ENCODE data around the gene AGPAT4. TPM values are rescaled to one million over a fixed set of nuclear protein-coding genes. Genes with fewer than 3 reads are reported as not detected.
A peak's percentile ranks its signal among the peaks of the same experiment; 100 is the strongest.

Gene AGPAT4
- total and polyA plus RNA-seq, 7 donors: under 0.01 to 16.6 (median 6.9) TPM

- 1 to 3% methylated on average over 11 of the region's 11 CpGs for WGBS, 2 donors
- H3K4me1 ChIP-seq: peaks cover 0 to 31% (median 20%) of the 10 kb centered on the region in 4 donors
- H3K27me3 ChIP-seq: no peaks in the 10 kb centered on the region
- DNase-seq: peak; percentile 64
- TF ChIP-seq POLR2AphosphoS5 (IDR thresholded peaks at IDR 0.05) (no peak), CTCF (IDR thresholded peaks at IDR 0.05) (no peak), EP300 (IDR thresholded peaks at IDR 0.05) (no peak), POLR2A (IDR thresholded peaks at IDR 0.05) (no peak)
- H3K36me3 ChIP-seq: no peaks in the 10 kb centered on the region
- intact Hi-C loops (cut with DNase I): loop anchor here (2.0 to 5.0 kb wide), 3 partner anchors 45 to 281 kb away; partner anchors contain the start of gene MAP3K4
- no peaks in the 10 kb centered on the region for H3K9me3 ChIP-seq
- H3K27ac ChIP-seq: peak overlapping the region; percentile 72 to 83 (median 77)
- peak overlapping the region; percentile 55 to 77 (median 64) for H3K4me3 ChIP-seq
Measured at GRCh38 chr6:161273274-161273751, 548 bp downstream of the AGPAT4 start.

GRCh38 chr6:161272635-161273273, 1.1 kb downstream of the AGPAT4 start:
- no peaks in the 10 kb centered on the region for H3K9me3 ChIP-seq
- H3K27me3 ChIP-seq: no peaks in the 10 kb centered on the region
- H3K27ac ChIP-seq: peak overlapping the region in 3 of 4 donors; percentile 72 to 83 (median 80)
- 44 to 49% methylated on average over 11 of the region's 11 CpGs for WGBS, 2 donors
- peak; percentile 17 for DNase-seq
- no peaks in the 10 kb centered on the region for H3K36me3 ChIP-seq
- peaks cover 0 to 31% (median 20%) of the 10 kb centered on the region in 4 donors for H3K4me1 ChIP-seq
- intact Hi-C loops (cut with DNase I): loop anchor here (2.0 to 5.0 kb wide), 3 partner anchors 44 to 280 kb away; partner anchors contain the start of gene MAP3K4
- no peak for TF ChIP-seq CTCF (IDR thresholded peaks at IDR 0.05)
- TF ChIP-seq EP300 (IDR thresholded peaks at IDR 0.05): no peak
- TF ChIP-seq POLR2AphosphoS5 (IDR thresholded peaks at IDR 0.05): no peak
- TF ChIP-seq POLR2A (IDR thresholded peaks at IDR 0.05): no peak
- peak overlapping the region; percentile 55 to 77 (median 64) for H3K4me3 ChIP-seq

- 34 to 64% methylated on average over 8 of the region's 8 CpGs for WGBS, 2 donors
- no peaks in the 10 kb centered on the region for H3K36me3 ChIP-seq
- no peaks in the 10 kb centered on the region for H3K27me3 ChIP-seq
- intact Hi-C loops (cut with DNase I): loop anchor here (2.0 to 5.0 kb wide), 3 partner anchors 43 to 279 kb away; partner anchors contain the start of gene MAP3K4
- peaks cover 0 to 31% (median 20%) of the 10 kb centered on the region in 4 donors for H3K4me1 ChIP-seq
- H3K9me3 ChIP-seq: no peaks in the 10 kb centered on the region
- H3K4me3 ChIP-seq: no peak overlapping the region
- H3K27ac ChIP-seq: peak overlapping the region in 2 of 4 donors; percentile 24 to 80
- peak; percentile 32 for DNase-seq
- TF ChIP-seq POLR2AphosphoS5 (IDR thresholded peaks at IDR 0.05): no peak
- TF ChIP-seq EP300 (IDR thresholded peaks at IDR 0.05): no peak
- no peak for TF ChIP-seq CTCF (IDR thresholded peaks at IDR 0.05)
- no peak for TF ChIP-seq POLR2A (IDR thresholded peaks at IDR 0.05)
Measured at GRCh38 chr6:161271343-161272030, 2.4 kb downstream of the AGPAT4 start.

GRCh38 chr6:161270116-161270515, 3.7 kb downstream of the AGPAT4 start:
- no peaks in the 10 kb centered on the region for H3K9me3 ChIP-seq
- no peaks in the 10 kb centered on the region for H3K27me3 ChIP-seq
- H3K4me3 ChIP-seq: no peak overlapping the region
- H3K4me1 ChIP-seq: peaks cover 0 to 31% (median 20%) of the 10 kb centered on the region in 4 donors
- H3K27ac ChIP-seq: no peak overlapping the region
- H3K36me3 ChIP-seq: no peaks in the 10 kb centered on the region
- TF ChIP-seq EP300 (IDR thresholded peaks at IDR 0.05) (no peak), POLR2AphosphoS5 (IDR thresholded peaks at IDR 0.05) (no peak), CTCF (IDR thresholded peaks at IDR 0.05) (no peak), POLR2A (IDR thresholded peaks at IDR 0.05) (no peak)
- intact Hi-C loops (cut with DNase I): loop anchor here (5.0 kb wide), 2 partner anchors 103 to 278 kb away; partner anchors contain the start of gene MAP3K4
- DNase-seq: peak; percentile 25
- 88 to 91% methylated on average over 5 of the region's 5 CpGs for WGBS, 2 donors
